ENCODE results near the gene HMOX2.

- TF ChIP-seq POLR2A (IDR thresholded peaks at IDR 0.05; ENCODE audit: low read depth, low read length) (no peak), CTCF (IDR thresholded peaks at IDR 0.05; ENCODE audit: extremely low read depth in 1 of 2, insufficient read depth in 1 of 2, low read depth in 1 of 2, low read length in 2 of 2) (no peak), EZH2 (IDR thresholded peaks at IDR 0.05; ENCODE audit: borderline replicate concordance, low read depth, low read length, severe bottlenecking) (no peak)
Observed at GRCh38 chr16:4539716-4540284, 63.6 kb downstream of the HMOX2 start.

All from endothelial cell of umbilical vein (primary cell).